ENCODE data around the gene FAM162A.

FAM162A gene

DNA sequence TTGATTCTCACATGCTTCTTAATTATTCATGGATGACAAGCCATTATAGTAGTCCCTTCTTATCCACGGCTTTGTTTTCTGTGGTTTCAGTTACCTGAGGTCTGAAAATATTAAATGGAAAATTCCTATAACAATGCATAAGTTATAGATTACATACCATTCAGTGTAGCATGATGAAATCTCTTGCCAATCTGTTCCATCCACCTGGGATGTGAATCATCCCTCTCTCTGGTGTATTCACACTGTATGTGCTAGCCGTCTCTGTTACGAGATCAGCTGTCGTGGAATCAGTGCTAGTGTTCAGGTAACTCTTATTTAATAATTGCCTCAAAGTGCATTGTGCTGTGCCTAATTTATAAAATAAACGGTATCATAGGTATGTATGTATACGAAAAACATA is 26.7 kb downstream of the FAM162A start:
- ATAC-seq = no peak
- TF ChIP-seq CSDC2 (CRISPR knock-in tag; IDR thresholded peaks at IDR 0.05) = no peak
- no peak for TF ChIP-seq OSR1 (CRISPR knock-in tag; IDR thresholded peaks at IDR 0.05)
- TF ChIP-seq PPARA (CRISPR knock-in tag; IDR thresholded peaks at IDR 0.05; ENCODE audit: borderline replicate concordance) = no peak
- TF ChIP-seq, protein P1, sequence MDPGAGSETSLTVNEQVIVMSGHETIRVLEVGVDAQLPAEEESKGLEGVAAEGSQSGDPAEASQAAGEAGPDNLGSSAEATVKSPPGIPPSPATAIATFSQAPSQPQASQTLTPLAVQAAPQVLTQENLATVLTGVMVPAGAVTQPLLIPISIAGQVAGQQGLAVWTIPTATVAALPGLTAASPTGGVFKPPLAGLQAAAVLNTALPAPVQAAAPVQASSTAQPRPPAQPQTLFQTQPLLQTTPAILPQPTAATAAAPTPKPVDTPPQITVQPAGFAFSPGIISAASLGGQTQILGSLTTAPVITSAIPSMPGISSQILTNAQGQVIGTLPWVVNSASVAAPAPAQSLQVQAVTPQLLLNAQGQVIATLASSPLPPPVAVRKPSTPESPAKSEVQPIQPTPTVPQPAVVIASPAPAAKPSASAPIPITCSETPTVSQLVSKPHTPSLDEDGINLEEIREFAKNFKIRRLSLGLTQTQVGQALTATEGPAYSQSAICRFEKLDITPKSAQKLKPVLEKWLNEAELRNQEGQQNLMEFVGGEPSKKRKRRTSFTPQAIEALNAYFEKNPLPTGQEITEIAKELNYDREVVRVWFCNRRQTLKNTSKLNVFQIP (CRISPR knock-in tag; IDR thresholded peaks at IDR 0.05; ENCODE audit: borderline replicate concordance, low read depth) = no peak
- no peak for TF ChIP-seq ARNTL (CRISPR knock-in tag; IDR thresholded peaks at IDR 0.05; ENCODE audit: borderline replicate concordance, low read depth)
- no peak for TF ChIP-seq BACH2 (CRISPR knock-in tag; IDR thresholded peaks at IDR 0.05; ENCODE audit: borderline replicate concordance)
- TF ChIP-seq, protein P2, sequence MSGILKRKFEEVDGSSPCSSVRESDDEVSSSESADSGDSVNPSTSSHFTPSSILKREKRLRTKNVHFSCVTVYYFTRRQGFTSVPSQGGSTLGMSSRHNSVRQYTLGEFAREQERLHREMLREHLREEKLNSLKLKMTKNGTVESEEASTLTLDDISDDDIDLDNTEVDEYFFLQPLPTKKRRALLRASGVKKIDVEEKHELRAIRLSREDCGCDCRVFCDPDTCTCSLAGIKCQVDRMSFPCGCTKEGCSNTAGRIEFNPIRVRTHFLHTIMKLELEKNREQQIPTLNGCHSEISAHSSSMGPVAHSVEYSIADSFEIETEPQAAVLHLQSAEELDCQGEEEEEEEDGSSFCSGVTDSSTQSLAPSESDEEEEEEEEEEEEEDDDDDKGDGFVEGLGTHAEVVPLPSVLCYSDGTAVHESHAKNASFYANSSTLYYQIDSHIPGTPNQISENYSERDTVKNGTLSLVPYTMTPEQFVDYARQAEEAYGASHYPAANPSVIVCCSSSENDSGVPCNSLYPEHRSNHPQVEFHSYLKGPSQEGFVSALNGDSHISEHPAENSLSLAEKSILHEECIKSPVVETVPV (CRISPR knock-in tag; IDR thresholded peaks at IDR 0.05) = no peak
- TF ChIP-seq ZC3H10 (CRISPR knock-in tag; IDR thresholded peaks at IDR 0.05) = no peak
- TF ChIP-seq, protein P3, sequence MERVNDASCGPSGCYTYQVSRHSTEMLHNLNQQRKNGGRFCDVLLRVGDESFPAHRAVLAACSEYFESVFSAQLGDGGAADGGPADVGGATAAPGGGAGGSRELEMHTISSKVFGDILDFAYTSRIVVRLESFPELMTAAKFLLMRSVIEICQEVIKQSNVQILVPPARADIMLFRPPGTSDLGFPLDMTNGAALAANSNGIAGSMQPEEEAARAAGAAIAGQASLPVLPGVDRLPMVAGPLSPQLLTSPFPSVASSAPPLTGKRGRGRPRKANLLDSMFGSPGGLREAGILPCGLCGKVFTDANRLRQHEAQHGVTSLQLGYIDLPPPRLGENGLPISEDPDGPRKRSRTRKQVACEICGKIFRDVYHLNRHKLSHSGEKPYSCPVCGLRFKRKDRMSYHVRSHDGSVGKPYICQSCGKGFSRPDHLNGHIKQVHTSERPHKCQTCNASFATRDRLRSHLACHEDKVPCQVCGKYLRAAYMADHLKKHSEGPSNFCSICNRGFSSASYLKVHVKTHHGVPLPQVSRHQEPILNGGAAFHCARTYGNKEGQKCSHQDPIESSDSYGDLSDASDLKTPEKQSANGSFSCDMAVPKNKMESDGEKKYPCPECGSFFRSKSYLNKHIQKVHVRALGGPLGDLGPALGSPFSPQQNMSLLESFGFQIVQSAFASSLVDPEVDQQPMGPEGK (CRISPR knock-in tag; IDR thresholded peaks at IDR 0.05; ENCODE audit: borderline replicate concordance) = no peak
- no peak for TF ChIP-seq ZNF8 (CRISPR knock-in tag; IDR thresholded peaks at IDR 0.05)
- no peak for TF ChIP-seq SNAI2 (CRISPR knock-in tag; IDR thresholded peaks at IDR 0.05)
- no peak for TF ChIP-seq ZNF565 (CRISPR knock-in tag; conservative IDR thresholded peaks at IDR 0.05; ENCODE audit: low read depth)
- TF ChIP-seq, protein P4, sequence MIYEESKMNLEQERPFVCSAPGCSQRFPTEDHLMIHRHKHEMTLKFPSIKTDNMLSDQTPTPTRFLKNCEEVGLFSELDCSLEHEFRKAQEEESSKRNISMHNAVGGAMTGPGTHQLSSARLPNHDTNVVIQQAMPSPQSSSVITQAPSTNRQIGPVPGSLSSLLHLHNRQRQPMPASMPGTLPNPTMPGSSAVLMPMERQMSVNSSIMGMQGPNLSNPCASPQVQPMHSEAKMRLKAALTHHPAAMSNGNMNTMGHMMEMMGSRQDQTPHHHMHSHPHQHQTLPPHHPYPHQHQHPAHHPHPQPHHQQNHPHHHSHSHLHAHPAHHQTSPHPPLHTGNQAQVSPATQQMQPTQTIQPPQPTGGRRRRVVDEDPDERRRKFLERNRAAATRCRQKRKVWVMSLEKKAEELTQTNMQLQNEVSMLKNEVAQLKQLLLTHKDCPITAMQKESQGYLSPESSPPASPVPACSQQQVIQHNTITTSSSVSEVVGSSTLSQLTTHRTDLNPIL (CRISPR knock-in tag; IDR thresholded peaks at IDR 0.05; ENCODE audit: low read depth) = no peak

DNA sequence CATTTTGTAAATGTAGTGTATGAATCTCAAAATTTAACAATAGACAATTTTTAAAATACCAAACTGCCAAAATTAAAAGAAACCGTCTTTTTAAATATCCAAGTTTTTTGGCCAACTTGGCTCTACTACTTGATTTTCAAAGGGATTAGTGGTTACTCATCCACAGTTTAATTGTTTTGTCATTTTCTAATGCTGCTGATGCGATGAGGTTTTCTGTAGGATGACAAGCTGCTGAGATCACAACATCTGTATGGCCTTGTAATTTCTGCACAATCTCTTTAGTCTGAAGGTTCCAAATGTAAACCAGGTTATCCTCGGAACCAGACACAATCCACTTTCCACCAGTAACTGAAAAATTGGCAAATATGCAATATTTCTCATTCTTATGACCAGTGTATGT is 30.4 kb downstream of the FAM162A start:
- TF ChIP-seq, protein P2 (CRISPR knock-in tag; IDR thresholded peaks at IDR 0.05) = no peak
- no peak for TF ChIP-seq ZFP3 (CRISPR knock-in tag; IDR thresholded peaks at IDR 0.05)
- TF ChIP-seq ZNF70 (CRISPR knock-in tag; IDR thresholded peaks at IDR 0.05) = no peak
- TF ChIP-seq, protein P5, sequence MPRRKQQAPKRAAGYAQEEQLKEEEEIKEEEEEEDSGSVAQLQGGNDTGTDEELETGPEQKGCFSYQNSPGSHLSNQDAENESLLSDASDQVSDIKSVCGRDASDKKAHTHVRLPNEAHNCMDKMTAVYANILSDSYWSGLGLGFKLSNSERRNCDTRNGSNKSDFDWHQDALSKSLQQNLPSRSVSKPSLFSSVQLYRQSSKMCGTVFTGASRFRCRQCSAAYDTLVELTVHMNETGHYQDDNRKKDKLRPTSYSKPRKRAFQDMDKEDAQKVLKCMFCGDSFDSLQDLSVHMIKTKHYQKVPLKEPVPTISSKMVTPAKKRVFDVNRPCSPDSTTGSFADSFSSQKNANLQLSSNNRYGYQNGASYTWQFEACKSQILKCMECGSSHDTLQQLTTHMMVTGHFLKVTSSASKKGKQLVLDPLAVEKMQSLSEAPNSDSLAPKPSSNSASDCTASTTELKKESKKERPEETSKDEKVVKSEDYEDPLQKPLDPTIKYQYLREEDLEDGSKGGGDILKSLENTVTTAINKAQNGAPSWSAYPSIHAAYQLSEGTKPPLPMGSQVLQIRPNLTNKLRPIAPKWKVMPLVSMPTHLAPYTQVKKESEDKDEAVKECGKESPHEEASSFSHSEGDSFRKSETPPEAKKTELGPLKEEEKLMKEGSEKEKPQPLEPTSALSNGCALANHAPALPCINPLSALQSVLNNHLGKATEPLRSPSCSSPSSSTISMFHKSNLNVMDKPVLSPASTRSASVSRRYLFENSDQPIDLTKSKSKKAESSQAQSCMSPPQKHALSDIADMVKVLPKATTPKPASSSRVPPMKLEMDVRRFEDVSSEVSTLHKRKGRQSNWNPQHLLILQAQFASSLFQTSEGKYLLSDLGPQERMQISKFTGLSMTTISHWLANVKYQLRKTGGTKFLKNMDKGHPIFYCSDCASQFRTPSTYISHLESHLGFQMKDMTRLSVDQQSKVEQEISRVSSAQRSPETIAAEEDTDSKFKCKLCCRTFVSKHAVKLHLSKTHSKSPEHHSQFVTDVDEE (CRISPR knock-in tag; IDR thresholded peaks at IDR 0.05) = no peak
- TF ChIP-seq ZFP30 (CRISPR knock-in tag; IDR thresholded peaks at IDR 0.05) = no peak
- TF ChIP-seq ZNF565 (CRISPR knock-in tag; conservative IDR thresholded peaks at IDR 0.05; ENCODE audit: low read depth) = no peak
- TF ChIP-seq ZC3H10 (CRISPR knock-in tag; IDR thresholded peaks at IDR 0.05) = no peak
- TF ChIP-seq OSR1 (CRISPR knock-in tag; IDR thresholded peaks at IDR 0.05) = no peak
- no peak for TF ChIP-seq ESRRG (CRISPR knock-in tag; IDR thresholded peaks at IDR 0.05)
- TF ChIP-seq SNAI2 (CRISPR knock-in tag; IDR thresholded peaks at IDR 0.05) = no peak
- TF ChIP-seq, protein P3 (CRISPR knock-in tag; IDR thresholded peaks at IDR 0.05; ENCODE audit: borderline replicate concordance) = no peak
- no peak for TF ChIP-seq ARNTL (CRISPR knock-in tag; IDR thresholded peaks at IDR 0.05; ENCODE audit: borderline replicate concordance, low read depth)
- no peak for TF ChIP-seq RARB (CRISPR knock-in tag; IDR thresholded peaks at IDR 0.05)
- no peak for TF ChIP-seq CSDC2 (CRISPR knock-in tag; IDR thresholded peaks at IDR 0.05)
- TF ChIP-seq BACH2 (CRISPR knock-in tag; IDR thresholded peaks at IDR 0.05; ENCODE audit: borderline replicate concordance) = no peak
- no peak for TF ChIP-seq ISL1 (CRISPR knock-in tag; IDR thresholded peaks at IDR 0.05)
- no peak for TF ChIP-seq PPARA (CRISPR knock-in tag; IDR thresholded peaks at IDR 0.05; ENCODE audit: borderline replicate concordance)
- TF ChIP-seq, protein P1 (CRISPR knock-in tag; IDR thresholded peaks at IDR 0.05; ENCODE audit: borderline replicate concordance, low read depth) = no peak
- ATAC-seq = no peak
